K562 (cell line): ENCODE data around the gene HOXB3. TPM values are rescaled to one million over a fixed set of nuclear protein-coding genes. Genes with fewer than 3 reads are reported as not detected.

Source experiments
- CCAR2 ChIP-seq: fragments of 200-400 bp; formaldehyde crosslinking; IDR thresholded peaks from 2 replicates; pipeline ENCODE4 v1.6.1; 2017; ENCODE audit warnings: mild to moderate bottlenecking, low read depth, low read length
- ELK1 ChIP-seq: sonication (generic); formaldehyde crosslinking; IDR thresholded peaks from 2 replicates; pipeline ENCODE4 v1.8.1; 2022; ENCODE audit warnings: missing genetic modification reagents
- FOXO4 ChIP-seq: fragments of 450-650 bp; formaldehyde crosslinking; IDR thresholded peaks from 2 replicates; pipeline ENCODE4 v1.4.0; 2020; ENCODE audit warnings: mild to moderate bottlenecking, moderate library complexity
- GABPA ChIP-seq: fragments of 200-800 bp; sonication (Bioruptor generic); conservative IDR thresholded peaks from 2 replicates; pipeline ENCODE4 v1.6.1; 2016; ENCODE audit warnings: low read depth, missing genetic modification characterization, missing compliant biosample characterization
- MXD1 ChIP-seq: fragments of 250-450 bp; sonication (Bioruptor Pico); IDR thresholded peaks from 2 replicates; pipeline ENCODE4 v1.8.0; 2021; ENCODE audit warnings: borderline replicate concordance, mild to moderate bottlenecking, moderate library complexity; ENCODE audit not compliant: poor library complexity, severe bottlenecking
- POU5F1 ChIP-seq: fragments of 150-350 bp; IDR thresholded peaks from 2 replicates; pipeline ENCODE4 v1.6.1; 2014; ENCODE audit warnings: borderline replicate concordance, low read length, low read depth, mild to moderate bottlenecking; ENCODE audit not compliant: partially characterized antibody
- WHSC1 ChIP-seq: IDR thresholded peaks from one replicate; pipeline ENCODE4 v1.6.1; 2012; ENCODE audit warnings: low read length, control low read depth, inconsistent platforms
- ZBTB1 ChIP-seq: sonication (generic); formaldehyde crosslinking; IDR thresholded peaks from 2 replicates; pipeline ENCODE4 v1.8.1; 2023; ENCODE audit warnings: missing genetic modification reagents, low read depth, mild to moderate bottlenecking, borderline replicate concordance
- ZBTB49 ChIP-seq: sonication (generic); formaldehyde crosslinking; IDR thresholded peaks from 2 replicates; pipeline ENCODE4 v1.8.0; 2022; ENCODE audit warnings: missing genetic modification reagents, mild to moderate bottlenecking, borderline replicate concordance
- ZNF134 ChIP-seq: fragments of 250-450 bp; sonication (Bioruptor Pico); conservative IDR thresholded peaks from 2 replicates; pipeline ENCODE4 v1.4.0; 2020
- ZNF224 ChIP-seq: sonication (generic); formaldehyde crosslinking; IDR thresholded peaks from 2 replicates; pipeline ENCODE4 v1.8.0; 2022; ENCODE audit warnings: mild to moderate bottlenecking, missing genetic modification reagents
- ZNF407 ChIP-seq: fragments of 450-650 bp; IDR thresholded peaks from 2 replicates; pipeline ENCODE4 v1.6.1; 2016; ENCODE audit warnings: low read depth
- polyA plus RNA-seq, 8 experiments: library from polyadenylated mRNA; depleted of rRNA in 4 of 8; stranded (reverse) in 5 of 8; unstranded in 3 of 8; fragments of >200 nt; fragmentation: Nextera tagmentation in 2 of 8; fragmentation: Illumina TruSeq in 1 of 8; extraction: Ambion mirVana in 2 of 8; extraction: Trizol in 1 of 8; gene quantifications; 2 replicates each; pipeline versions ENCODE4 v1.2.1 to v1.2.3, GENCODE V29; 2011 to 2014; ENCODE audit warnings: inconsistent platforms in 1 of 8, missing spikeins in 1 of 8
- total RNA-seq, 7 experiments: library from RNA; depleted of rRNA in 6 of 7; stranded (reverse); fragments of >200 nt in 6 of 7; fragmentation: Illumina TruSeq in 2 of 7; extraction: Trizol in 2 of 7; gene quantifications; 2 replicates each; pipeline versions ENCODE4 v1.2.1 to v1.2.3, GENCODE V29; 2011 to 2021; ENCODE audit warnings: low replicate concordance in 1 of 7

The HOXB3 gene
- total and polyA plus RNA-seq, 9 of the 15 experiments (the other 6 are each of a cell fraction or from before 2014, with no cell fraction given) = 2.4 to 41.3 (median 20.2) TPM

GRCh38 chr17:48603959-48604769 is 14.1 kb upstream of the HOXB3 start (continued):
- TF ChIP-seq ZNF407 (peak; percentile 69), ELK1 (CRISPR knock-in tag) (no peak), ZNF224 (CRISPR knock-in tag) (no peak), MXD1 (no peak), WHSC1 (no peak), ZBTB1 (no peak; the same call in 1 of the 2 replicates), ZNF134 (no peak), POU5F1 (no peak), ZBTB49 (no peak), GABPA (tag) (no peak), FOXO4 (CRISPR knock-in tag) (no peak), CCAR2 (no peak)
